PC-9 (cell line): ENCODE results near the gene CCR4. TPM values are rescaled to one million over a fixed set of nuclear protein-coding genes. Genes with fewer than 3 reads are reported as not detected.
"Not testable (repeated sequence)": the region's sequence is repeated elsewhere in the genome, so short reads cannot be mapped to it uniquely, and the experiment has no call there.

Experiments used
- Bru-seq: library from RNA; stranded (reverse); fragments of 400-500 nt; gene quantifications from one replicate; lab custom pipeline; 2021; lab: Mats Ljungman, UMichigan
- BruChase-seq, 2 experiments: library from RNA; stranded (reverse); fragments of 400-500 nt; gene quantifications; one replicate each; lab custom pipeline; 2021; lab: Mats Ljungman, UMichigan
- BruUV-seq: library from RNA; stranded (reverse); fragments of 400-500 nt; replicated peaks from 2 replicates; lab custom pipeline; 2021; lab: Mats Ljungman, UMichigan
- CTCF ChIA-PET: fragments of 300-600 bp; sonication (Branson Sonifier 250); formaldehyde crosslinking; loops from one replicate; lab custom pipeline; 2022; ENCODE audit warnings: antibody characterized with exemption; lab: Charles Lee
- POLR2A ChIA-PET: fragments of 300-600 bp; sonication (Branson Sonifier 250); formaldehyde crosslinking; loops from one replicate; lab custom pipeline; 2022; ENCODE audit warnings: antibody characterized with exemption; ENCODE audit not compliant: unreplicated experiment; lab: Charles Lee
- DNase-seq, 2 experiments: peaks; one replicate each; pipeline versions ENCODE4 v3.0.0 to v3.0.0-alpha.2; 2015 to 2022; ENCODE audit warnings: mixed read lengths in 1 of 2
- H2AFZ ChIP-seq: fragments of 200-600 bp; sonication (generic); 2 replicates; pipeline ENCODE4 v1.8.1; 2017; ENCODE audit warnings: antibody characterized with exemption
- H3F3A ChIP-seq: fragments of 200-600 bp; sonication (generic); 2 replicates; pipeline ENCODE4 v1.8.1; 2017; ENCODE audit warnings: antibody characterized with exemption, mild to moderate bottlenecking, low read depth; ENCODE audit not compliant: insufficient read depth
- H3K27ac ChIP-seq: fragments of 200-600 bp; sonication (generic); 2 replicates; pipeline ENCODE4 v1.6.1; 2016; ENCODE audit warnings: mixed run types
- H3K27me3 ChIP-seq: fragments of 200-600 bp; sonication (generic); 2 replicates; pipeline ENCODE4 v1.6.1; 2016; ENCODE audit warnings: low read depth, mixed run types; ENCODE audit not compliant: insufficient read depth
- H3K36me3 ChIP-seq: fragments of 200-600 bp; sonication (generic); 2 replicates; pipeline ENCODE4 v1.6.1; 2016; ENCODE audit warnings: low read depth, mixed run types
- H3K4me1 ChIP-seq: fragments of 200-600 bp; sonication (generic); replicated peaks from 2 replicates; pipeline ENCODE4 v1.6.1; 2016; ENCODE audit warnings: mixed run types; ENCODE audit not compliant: insufficient read depth
- H3K4me2 ChIP-seq: fragments of 200-600 bp; sonication (generic); 2 replicates; pipeline ENCODE4 v1.6.1; 2017; ENCODE audit warnings: mixed run types
- H3K4me3 ChIP-seq: fragments of 200-600 bp; sonication (generic); 2 replicates; pipeline ENCODE4 v1.6.1; 2016; ENCODE audit warnings: mixed run types
- H3K79me2 ChIP-seq: fragments of 200-600 bp; sonication (generic); 2 replicates; pipeline ENCODE4 v1.6.1; 2017; ENCODE audit warnings: low read depth, mixed run types
- H3K9me2 ChIP-seq: fragments of 200-600 bp; sonication (generic); 2 replicates; pipeline ENCODE4 v1.8.1; 2017; ENCODE audit warnings: mild to moderate bottlenecking; ENCODE audit not compliant: insufficient read depth
- H3K9me3 ChIP-seq: fragments of 200-600 bp; sonication (generic); 2 replicates; pipeline ENCODE4 v1.8.1; 2016; ENCODE audit warnings: low read depth; ENCODE audit not compliant: insufficient read depth
- H4K20me1 ChIP-seq: fragments of 200-600 bp; sonication (generic); 2 replicates; pipeline ENCODE4 v1.8.1; 2017; ENCODE audit not compliant: insufficient read depth
- EZH2 ChIP-seq: fragments of 200-600 bp; sonication (generic); IDR thresholded peaks from 2 replicates; pipeline ENCODE4 v1.8.0; 2017; ENCODE audit warnings: antibody characterized with exemption, low read depth
- intact Hi-C: fragments of 100-400 bp; cut with micrococcal nuclease; formaldehyde crosslinking; loops from one replicate; pipeline ENCODE4 v1.10.0; 2022; ENCODE audit not compliant: unreplicated experiment
- long read RNA-seq: library from polyadenylated mRNA; stranded (forward); transcript quantifications from one replicate; pipeline ENCODE4 v2.0.0, GENCODE V29; 2022
- total RNA-seq: library from RNA; stranded (reverse); gene quantifications from 2 replicates; pipeline ENCODE4 v1.2.3, GENCODE V29; 2021
- TF ChIP-seq, protein P1 (sequence below): fragments of 200-600 bp; sonication (generic); conservative IDR thresholded peaks from 2 replicates; pipeline ENCODE4 v1.6.1; 2017; ENCODE audit warnings: mixed run types, antibody characterized with exemption, mild to moderate bottlenecking, moderate library complexity

The CCR4 gene
- total RNA-seq = not detected in 2 replicates
- not detected for Bru-seq, nascent RNA
- BruChase-seq, experiment 1, labeled RNA remaining after a 2-hour chase = not detected
- not detected for BruChase-seq, experiment 2, labeled RNA remaining after a 6-hour chase
- long read RNA-seq = 0 reads

DNA sequence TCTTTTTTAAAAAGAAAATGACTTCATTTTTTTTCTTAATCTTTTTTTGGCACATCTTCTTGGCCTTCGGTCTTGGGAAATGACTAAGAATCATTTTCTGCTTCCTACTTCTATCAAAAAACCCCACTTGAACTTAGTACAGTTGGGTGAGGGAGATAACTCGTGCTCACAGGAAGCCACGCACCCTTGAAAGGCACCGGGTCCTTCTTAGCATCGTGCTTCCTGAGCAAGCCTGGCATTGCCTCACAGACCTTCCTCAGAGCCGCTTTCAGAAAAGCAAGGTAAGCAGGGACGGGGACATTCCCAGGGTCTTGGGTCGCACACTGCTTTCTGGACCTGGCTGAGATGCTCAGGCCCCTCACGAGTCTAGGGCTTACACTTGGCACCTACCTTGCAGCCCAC is at the start of gene CCR4:
TSS of gene CCR4 (plus strand) at position 235 of the 402 bp plus-strand sequence. CDS start 1,779 bp downstream, outside the sequence.
- no peaks in the 10 kb centered on the region for H3F3A ChIP-seq
- no TSS peak for BruUV-seq
- H3K9me3 ChIP-seq = no peaks in the 10 kb centered on the region
- no peak for DNase-seq
- H3K4me1 ChIP-seq = no peaks in the 10 kb centered on the region
- H3K4me2 ChIP-seq = no peak within 1 kb of the TSS
- TF ChIP-seq, protein P1, sequence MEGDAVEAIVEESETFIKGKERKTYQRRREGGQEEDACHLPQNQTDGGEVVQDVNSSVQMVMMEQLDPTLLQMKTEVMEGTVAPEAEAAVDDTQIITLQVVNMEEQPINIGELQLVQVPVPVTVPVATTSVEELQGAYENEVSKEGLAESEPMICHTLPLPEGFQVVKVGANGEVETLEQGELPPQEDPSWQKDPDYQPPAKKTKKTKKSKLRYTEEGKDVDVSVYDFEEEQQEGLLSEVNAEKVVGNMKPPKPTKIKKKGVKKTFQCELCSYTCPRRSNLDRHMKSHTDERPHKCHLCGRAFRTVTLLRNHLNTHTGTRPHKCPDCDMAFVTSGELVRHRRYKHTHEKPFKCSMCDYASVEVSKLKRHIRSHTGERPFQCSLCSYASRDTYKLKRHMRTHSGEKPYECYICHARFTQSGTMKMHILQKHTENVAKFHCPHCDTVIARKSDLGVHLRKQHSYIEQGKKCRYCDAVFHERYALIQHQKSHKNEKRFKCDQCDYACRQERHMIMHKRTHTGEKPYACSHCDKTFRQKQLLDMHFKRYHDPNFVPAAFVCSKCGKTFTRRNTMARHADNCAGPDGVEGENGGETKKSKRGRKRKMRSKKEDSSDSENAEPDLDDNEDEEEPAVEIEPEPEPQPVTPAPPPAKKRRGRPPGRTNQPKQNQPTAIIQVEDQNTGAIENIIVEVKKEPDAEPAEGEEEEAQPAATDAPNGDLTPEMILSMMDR = no peak
- TF ChIP-seq EZH2 = no peak
- no peak within 1 kb of the TSS for H3K27ac ChIP-seq
- CTCF ChIA-PET = no interaction called here
- no peaks in the 10 kb centered on the region for H4K20me1 ChIP-seq
- intact Hi-C loops = no loop called here
- no peaks in the 10 kb centered on the region for H3K79me2 ChIP-seq
- H3K9me2 ChIP-seq = no peaks in the 10 kb centered on the region
- H3K36me3 ChIP-seq = no peaks in the 10 kb centered on the region
- H2AFZ ChIP-seq = no peak within 1 kb of the TSS
- no peak within 1 kb of the TSS for H3K4me3 ChIP-seq
- POLR2A ChIA-PET = no interaction called here
- H3K27me3 ChIP-seq = no peaks in the 10 kb centered on the region

DNA sequence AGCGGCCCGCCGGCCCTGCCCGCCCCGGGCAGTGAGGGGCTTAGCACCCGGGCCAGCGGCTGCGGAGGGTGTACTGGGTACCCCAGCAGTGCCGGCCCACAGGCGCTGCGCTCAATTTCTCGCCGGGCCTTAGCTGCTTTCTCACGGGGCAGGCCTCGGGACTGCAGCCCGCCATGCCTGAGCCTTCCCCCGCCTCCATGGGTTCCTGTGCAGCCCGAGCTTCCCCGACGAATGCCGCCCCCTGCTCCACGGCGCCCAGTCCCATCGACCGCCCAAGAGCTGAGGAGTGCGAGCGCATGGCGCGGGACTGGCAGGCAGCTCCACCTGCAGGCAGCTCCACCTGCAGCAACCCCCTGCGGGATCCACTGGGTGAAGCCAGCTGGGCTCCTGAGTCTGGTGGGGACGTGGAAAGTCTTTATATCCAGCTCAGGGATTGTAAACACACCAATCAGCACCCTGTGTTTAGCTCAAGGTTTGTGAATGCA is 48.5 kb upstream of the CCR4 start:
- H3K4me3 ChIP-seq = peak overlapping the region; percentile 49; the same call in 1 of the 2 replicates
- H3K9me3 ChIP-seq, POLR2A ChIA-PET, H3K79me2 ChIP-seq, H3K36me3 ChIP-seq, H2AFZ ChIP-seq, H3K27me3 ChIP-seq, H3K27ac ChIP-seq, H3K4me1 ChIP-seq, BruUV-seq, H3K9me2 ChIP-seq, H4K20me1 ChIP-seq, H3F3A ChIP-seq: not testable (repeated sequence)
- peak overlapping the region; percentile 62 for H3K4me2 ChIP-seq
- intact Hi-C loops = loop anchor here (1.0 to 10.0 kb wide), 2 partner anchors 118 to 170 kb away; no protein-coding TSS in a partner anchor
- TF ChIP-seq, protein P1 = peak; percentile 53; the same call in 1 of the 2 replicates
- peak; percentile 58 to 60 for DNase-seq
- CTCF ChIA-PET = interaction anchor here (0.6 kb wide), 1 partner anchor 40 kb away, joined by 5 read pairs; no protein-coding TSS in a partner anchor

DNA sequence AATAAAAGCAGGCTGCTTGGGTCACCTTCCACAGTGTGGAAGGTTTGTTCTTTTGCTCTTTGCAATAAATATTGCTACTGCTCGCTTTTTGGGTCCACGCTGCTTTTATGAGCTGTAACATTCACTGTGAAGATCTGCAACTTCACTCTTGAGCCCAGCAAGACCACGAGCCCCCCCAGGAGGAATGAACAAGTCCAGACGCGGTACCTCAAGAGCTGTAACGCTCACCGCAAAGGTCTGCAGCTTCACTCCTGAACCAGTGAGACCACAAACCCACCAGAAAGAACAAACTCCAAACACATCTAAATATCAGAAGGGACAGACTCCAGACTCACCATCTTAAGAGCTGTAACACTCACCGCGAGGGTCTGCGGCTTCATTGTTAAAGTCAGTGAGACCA is 47.5 kb upstream of the CCR4 start:
- H3K4me3 ChIP-seq = no peak overlapping the region
- H3F3A ChIP-seq = no peaks in the 10 kb centered on the region; the same call in 1 of the 2 replicates
- H3K9me3 ChIP-seq = no peaks in the 10 kb centered on the region
- H3K4me2 ChIP-seq = no peak overlapping the region
- POLR2A ChIA-PET = no interaction called here
- H2AFZ ChIP-seq = no peak overlapping the region
- TF ChIP-seq, protein P1 = no peak
- no peak for TF ChIP-seq EZH2
- intact Hi-C loops = loop anchor here (1.0 to 10.0 kb wide), 2 partner anchors 119 to 171 kb away; no protein-coding TSS in a partner anchor
- CTCF ChIA-PET = interaction anchor here (0.6 kb wide), 1 partner anchor 66 kb away, joined by 4 read pairs; no protein-coding TSS in a partner anchor
- no peaks in the 10 kb centered on the region for H3K79me2 ChIP-seq
- no peaks in the 10 kb centered on the region for H3K36me3 ChIP-seq
- H3K27me3 ChIP-seq = no peaks in the 10 kb centered on the region
- no peaks in the 10 kb centered on the region for H3K9me2 ChIP-seq
- no TSS peak for BruUV-seq
- H4K20me1 ChIP-seq = no peaks in the 10 kb centered on the region
- DNase-seq = no peak
- no peaks in the 10 kb centered on the region for H3K4me1 ChIP-seq
- H3K27ac ChIP-seq = no peak overlapping the region
